HepG2 (cell line): Measurements from ENCODE around the gene VPS13D. TPM values are rescaled to one million over a fixed set of nuclear protein-coding genes. Genes with fewer than 3 reads are reported as not detected.

ENCODE experiments used
- ARHGAP35 ChIP-seq: sonication (generic); formaldehyde crosslinking; IDR thresholded peaks from 2 replicates; pipeline ENCODE4 v1.9.0; 2022; ENCODE audit warnings: mild to moderate bottlenecking, inconsistent platforms, moderate library complexity, missing genetic modification reagents, borderline replicate concordance
- BRCA1 ChIP-seq: sonication (generic); formaldehyde crosslinking; IDR thresholded peaks from 2 replicates; pipeline ENCODE4 v1.4.0; 2020; ENCODE audit warnings: missing genetic modification reagents
- BRF2 ChIP-seq: sonication (generic); formaldehyde crosslinking; IDR thresholded peaks from 2 replicates; pipeline ENCODE4 v1.8.1; 2022; ENCODE audit warnings: mild to moderate bottlenecking, missing genetic modification reagents
- CBX2 ChIP-seq, 2 experiments: fragments of 200-600 bp in 1 of 2; sonication (generic); formaldehyde crosslinking in 1 of 2; IDR thresholded peaks; 2 replicates each; pipeline versions ENCODE4 v1.7.0 to v1.8.1; 2018 to 2022; ENCODE audit warnings: low read depth in 2 of 2, low read length in 1 of 2, mild to moderate bottlenecking in 1 of 2, missing genetic modification reagents in 1 of 2
- DMTF1 ChIP-seq: sonication (generic); formaldehyde crosslinking; IDR thresholded peaks from 2 replicates; pipeline ENCODE4 v1.4.0; 2020; ENCODE audit warnings: mild to moderate bottlenecking, missing genetic modification reagents
- GATAD2A ChIP-seq: IDR thresholded peaks from 2 replicates; pipeline ENCODE4 v1.6.1; 2016
- JUNB ChIP-seq: sonication (generic); formaldehyde crosslinking; IDR thresholded peaks from 2 replicates; pipeline ENCODE4 v1.8.0; 2022; ENCODE audit warnings: missing genetic modification reagents, mild to moderate bottlenecking, borderline replicate concordance
- KDM3A ChIP-seq: IDR thresholded peaks from 2 replicates; pipeline ENCODE4 v1.6.1; 2018; ENCODE audit warnings: low read depth, missing compliant biosample characterization
- NFKBIZ ChIP-seq: IDR thresholded peaks from 2 replicates; pipeline ENCODE4 v1.6.1; 2018; ENCODE audit warnings: missing genetic modification reagents, missing compliant biosample characterization
- NR2F6 ChIP-seq, 2 experiments: IDR thresholded peaks; 2 replicates each; pipeline ENCODE4 v1.6.1; 2016; ENCODE audit warnings: antibody characterized with exemption in 1 of 2, mild to moderate bottlenecking in 1 of 2
- SMAD3 ChIP-seq: sonication (generic); formaldehyde crosslinking; IDR thresholded peaks from 2 replicates; pipeline ENCODE4 v1.4.0; 2020; ENCODE audit warnings: missing genetic modification reagents
- THRA ChIP-seq: sonication (generic); formaldehyde crosslinking; IDR thresholded peaks from 2 replicates; pipeline ENCODE4 v1.4.0; 2020; ENCODE audit warnings: missing genetic modification reagents, borderline replicate concordance
- ZC3H13 ChIP-seq: sonication (generic); formaldehyde crosslinking; IDR thresholded peaks from 2 replicates; pipeline ENCODE4 v1.8.1; 2023; ENCODE audit warnings: mild to moderate bottlenecking, missing genetic modification reagents, moderate library complexity
- ZFYVE20 ChIP-seq: sonication (generic); formaldehyde crosslinking; IDR thresholded peaks from 2 replicates; pipeline ENCODE4 v1.8.0; 2023; ENCODE audit warnings: low read depth, mild to moderate bottlenecking, moderate library complexity, missing genetic modification reagents, borderline replicate concordance
- ZNF331 ChIP-seq: sonication (generic); formaldehyde crosslinking; IDR thresholded peaks from 2 replicates; pipeline ENCODE4 v1.4.0; 2020; ENCODE audit warnings: missing genetic modification reagents
- ZNF543 ChIP-seq: sonication (generic); formaldehyde crosslinking; IDR thresholded peaks from 2 replicates; pipeline ENCODE4 v1.4.0; 2020; ENCODE audit warnings: mild to moderate bottlenecking, missing genetic modification reagents
- ZNF792 ChIP-seq: IDR thresholded peaks from 2 replicates; pipeline ENCODE4 v1.6.1; 2016
- polyA plus RNA-seq, 8 experiments: library from polyadenylated mRNA; depleted of rRNA in 3 of 8; stranded (reverse) in 7 of 8; unstranded in 1 of 8; fragments of >200 nt; fragmentation: Illumina TruSeq in 4 of 8; extraction: Trizol in 4 of 8; gene quantifications; 2 replicates each; pipeline versions ENCODE4 v1.2.1 to v1.2.3, GENCODE V29; 2011 to 2016; ENCODE audit warnings: low read depth in 4 of 8, missing spikeins in 1 of 8, mixed read lengths in 1 of 8; ENCODE audit not compliant: insufficient read depth in 1 of 8
- total RNA-seq, 5 experiments: library from RNA; depleted of rRNA; stranded (reverse); fragments of >200 nt; fragmentation: Illumina TruSeq; extraction: Trizol; gene quantifications; 2 replicates each; pipeline ENCODE4 v1.2.3, GENCODE V29; 2016; ENCODE audit warnings: low read depth in 1 of 5
- TF ChIP-seq, protein P1 (sequence below): sonication (generic); formaldehyde crosslinking; IDR thresholded peaks from 2 replicates; pipeline ENCODE4 v1.4.0; 2020; ENCODE audit warnings: missing genetic modification reagents, mild to moderate bottlenecking, borderline replicate concordance
- TF ChIP-seq, protein P2 (sequence below): sonication (generic); formaldehyde crosslinking; IDR thresholded peaks from 2 replicates; pipeline ENCODE4 v1.4.0; 2020; ENCODE audit warnings: missing genetic modification reagents, mild to moderate bottlenecking, borderline replicate concordance

VPS13D gene
- total and polyA plus RNA-seq, 2 of the 13 experiments (the other 11 are each of a cell fraction or from before 2014, with no cell fraction given), result 8.6 to 13.9 TPM

GRCh38 chr1:12447849-12448312, 218.1 kb downstream of the VPS13D start (continued):
- TF ChIP-seq, protein P1, sequence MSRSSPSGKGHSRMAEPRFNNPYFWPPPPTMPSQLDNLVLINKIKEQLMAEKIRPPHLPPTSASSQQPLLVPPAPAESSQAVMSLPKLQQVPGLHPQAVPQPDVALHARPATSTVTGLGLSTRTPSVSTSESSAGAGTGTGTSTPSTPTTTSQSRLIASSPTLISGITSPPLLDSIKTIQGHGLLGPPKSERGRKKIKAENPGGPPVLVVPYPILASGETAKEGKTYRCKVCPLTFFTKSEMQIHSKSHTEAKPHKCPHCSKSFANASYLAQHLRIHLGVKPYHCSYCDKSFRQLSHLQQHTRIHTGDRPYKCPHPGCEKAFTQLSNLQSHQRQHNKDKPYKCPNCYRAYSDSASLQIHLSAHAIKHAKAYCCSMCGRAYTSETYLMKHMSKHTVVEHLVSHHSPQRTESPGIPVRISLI (CRISPR knock-in tag), result peak; percentile 49; the same call in 1 of the 2 replicates
- TF ChIP-seq CBX2 (IDR thresholded peaks at IDR 0.05; ENCODE audit: low read depth, low read length), result no peak
- no peak for TF ChIP-seq CBX2 (CRISPR knock-in tag; IDR thresholded peaks at IDR 0.05; ENCODE audit: low read depth)
- no peak for TF ChIP-seq ZC3H13 (CRISPR knock-in tag)
- no peak for TF ChIP-seq ARHGAP35 (CRISPR knock-in tag)
- TF ChIP-seq BRF2 (CRISPR knock-in tag), result no peak
- TF ChIP-seq NFKBIZ (CRISPR knock-in tag), result no peak
- peak; percentile 13; the same call in 1 of the 2 replicates for TF ChIP-seq ZNF331 (CRISPR knock-in tag)
- TF ChIP-seq NR2F6 (IDR thresholded peaks at IDR 0.05), result no peak
- TF ChIP-seq NR2F6 (CRISPR knock-in tag; IDR thresholded peaks at IDR 0.05), result no peak
- no peak for TF ChIP-seq ZFYVE20 (CRISPR knock-in tag)
- TF ChIP-seq, protein P2, sequence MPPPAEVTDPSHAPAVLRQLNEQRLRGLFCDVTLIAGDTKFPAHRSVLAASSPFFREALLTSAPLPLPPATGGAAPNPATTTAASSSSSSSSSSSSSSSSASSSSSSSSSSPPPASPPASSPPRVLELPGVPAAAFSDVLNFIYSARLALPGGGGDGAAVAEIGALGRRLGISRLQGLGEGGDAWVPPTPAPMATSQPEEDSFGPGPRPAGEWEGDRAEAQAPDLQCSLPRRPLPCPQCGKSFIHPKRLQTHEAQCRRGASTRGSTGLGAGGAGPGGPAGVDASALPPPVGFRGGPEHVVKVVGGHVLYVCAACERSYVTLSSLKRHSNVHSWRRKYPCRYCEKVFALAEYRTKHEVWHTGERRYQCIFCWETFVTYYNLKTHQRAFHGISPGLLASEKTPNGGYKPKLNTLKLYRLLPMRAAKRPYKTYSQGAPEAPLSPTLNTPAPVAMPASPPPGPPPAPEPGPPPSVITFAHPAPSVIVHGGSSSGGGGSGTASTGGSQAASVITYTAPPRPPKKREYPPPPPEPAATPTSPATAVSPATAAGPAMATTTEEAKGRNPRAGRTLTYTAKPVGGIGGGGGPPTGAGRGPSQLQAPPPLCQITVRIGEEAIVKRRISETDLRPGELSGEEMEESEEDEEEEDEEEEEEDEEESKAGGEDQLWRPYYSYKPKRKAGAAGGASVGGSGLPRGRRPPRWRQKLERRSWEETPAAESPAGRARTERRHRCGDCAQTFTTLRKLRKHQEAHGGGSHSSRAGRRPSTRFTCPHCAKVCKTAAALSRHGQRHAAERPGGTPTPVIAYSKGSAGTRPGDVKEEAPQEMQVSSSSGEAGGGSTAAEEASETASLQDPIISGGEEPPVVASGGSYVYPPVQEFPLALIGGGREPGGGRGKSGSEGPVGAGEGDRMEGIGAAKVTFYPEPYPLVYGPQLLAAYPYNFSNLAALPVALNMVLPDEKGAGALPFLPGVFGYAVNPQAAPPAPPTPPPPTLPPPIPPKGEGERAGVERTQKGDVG (CRISPR knock-in tag), result no peak
- TF ChIP-seq DMTF1 (CRISPR knock-in tag), result no peak
- no peak for TF ChIP-seq BRCA1 (CRISPR knock-in tag)
- TF ChIP-seq THRA (CRISPR knock-in tag), result peak; percentile 31; the same call in 1 of the 2 replicates
- TF ChIP-seq ZNF543 (CRISPR knock-in tag), result no peak
- TF ChIP-seq ZNF792 (CRISPR knock-in tag), result no peak
- TF ChIP-seq GATAD2A (CRISPR knock-in tag), result peak; percentile 42
- TF ChIP-seq JUNB (CRISPR knock-in tag), result no peak
- TF ChIP-seq KDM3A, result no peak
- no peak for TF ChIP-seq SMAD3 (CRISPR knock-in tag)
